GM13977 (cell line): ENCODE data around the gene MAEL.

Source experiments
- DNase-seq: peaks from one replicate; pipeline ENCODE4 v3.0.0; 2012; ENCODE audit warnings: low spot score
- CTCF ChIP-seq: IDR thresholded peaks from 2 replicates; pipeline ENCODE4 v1.5.1; 2012; ENCODE audit warnings: mild to moderate bottlenecking, control low read depth; ENCODE audit not compliant: insufficient read depth; ENCODE audit errors: extremely low read depth, missing control alignments
- in situ Hi-C: fragments of 300-500 bp; cut with MboI; formaldehyde crosslinking; loops from one replicate; pipeline ENCODE4 v1.12.0; 2022; ENCODE audit warnings: low sequenced_read_pairs, low pct_unique_long_range_greater_than_20kb, mixed read lengths, inconsistent platforms; ENCODE audit not compliant: unreplicated experiment

The MAEL gene

DNA sequence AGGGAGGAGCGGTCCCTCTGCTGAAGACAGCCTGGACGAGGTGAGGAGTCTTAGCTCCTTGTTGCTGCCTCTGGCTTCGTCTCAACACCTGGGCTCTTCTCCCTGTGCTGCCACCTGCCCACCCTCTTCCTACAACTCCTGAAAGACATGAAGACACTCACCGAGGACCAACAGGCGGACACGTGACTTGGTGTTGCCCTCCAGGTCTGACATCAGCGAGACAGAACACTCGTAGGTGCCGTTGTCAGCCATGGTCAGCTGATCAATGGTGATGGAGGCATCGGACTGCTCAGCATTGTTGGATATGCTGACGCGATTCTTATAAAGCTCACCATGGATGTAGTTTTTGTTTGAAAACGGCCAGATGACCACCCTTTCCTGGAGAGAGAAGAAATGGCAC lies 79.7 kb downstream of the MAEL start:
- no peak for TF ChIP-seq CTCF
- in situ Hi-C loops = loop anchor here (10.0 kb wide), 2 partner anchors 376 to 466 kb away; no protein-coding TSS in a partner anchor
- no peak for DNase-seq

DNA sequence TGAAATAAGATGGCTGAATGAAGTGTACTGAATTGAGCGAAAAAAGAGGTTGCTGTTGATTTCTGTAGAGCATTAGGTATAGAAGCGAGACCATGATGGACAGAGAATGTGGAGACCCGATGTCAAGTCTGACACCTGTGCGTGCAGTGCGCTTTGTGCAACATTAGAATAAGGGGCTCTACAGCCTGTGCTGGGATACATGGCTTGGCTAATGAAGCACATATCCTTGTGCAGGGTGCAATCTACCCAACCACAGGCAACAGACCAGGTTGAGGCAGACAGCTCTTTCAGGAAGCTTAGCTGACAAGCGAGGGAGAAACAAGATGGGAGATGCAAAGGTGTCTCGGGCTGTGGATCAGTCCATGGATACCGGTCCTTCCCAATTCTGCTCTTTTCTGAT lies 82.2 kb downstream of the MAEL start:
- in situ Hi-C loops = no loop called here
- no peak for TF ChIP-seq CTCF
- DNase-seq = no peak
